ENCODE data around the gene ZNF514. TPM values are rescaled to one million over a fixed set of nuclear protein-coding genes. Genes with fewer than 3 reads are reported as not detected.

Gene ZNF514
- total and polyA plus RNA-seq, 2 of the 8 experiments (the other 6 are each of a cell fraction or from before 2014, with no cell fraction given) = 5.3 to 13.3 TPM

GRCh38 chr2:95174031-95174542 is 14.4 kb upstream of the ZNF514 start:
- Histone ChIP-seq H3K27ac (ENCODE audit: low read depth, low read length) (no peak overlapping the region), H3K79me2 (ENCODE audit: control insufficient read depth in 1 of 2, insufficient read depth in 2 of 2, low read length in 2 of 2) (no peaks in the 10 kb centered on the region), H4K91ac (replicated peaks; ENCODE audit: insufficient read length, low read length) (no peak overlapping the region), H4K20me1 (replicated peaks in 1 of 2; ENCODE audit: control insufficient read depth in 1 of 2, insufficient read depth in 2 of 2, low read length in 2 of 2) (peaks cover 0 to 1% of the 10 kb centered on the region in 2 experiments), H2BK5ac (ENCODE audit: low read depth, low read length) (no peak overlapping the region), H2BK15ac (ENCODE audit: low read length) (no peak overlapping the region), H3K56ac (replicated peaks; ENCODE audit: insufficient read length, low read depth, low read length) (no peak overlapping the region), H3K4ac (replicated peaks; ENCODE audit: insufficient read length, low read depth, low read length) (no peak overlapping the region), H3K79me1 (ENCODE audit: low read depth, low read length) (0 out of 2 replicates have a peak, but pooled peaks cover 2% of the 10 kb centered on the region), H3K4me2 (ENCODE audit: insufficient read depth in 1 of 2, low read depth in 2 of 2, low read length in 2 of 2) (no peak overlapping the region), H3K4me3 (ENCODE audit: extremely low read depth in 1 of 4, insufficient read depth in 2 of 4, low read depth in 3 of 4, low read length in 4 of 4) (no peak overlapping the region), H4K8ac (ENCODE audit: extremely low read depth, insufficient read depth, low read length) (no peak overlapping the region), H3K23ac (ENCODE audit: insufficient read length) (no peak overlapping the region), H3K14ac (ENCODE audit: insufficient read length) (no peak overlapping the region), H3K9me3 (ENCODE audit: insufficient read depth in 2 of 2, low read depth in 1 of 2, low read length in 1 of 2) (peaks cover 22 to 51% of the 10 kb centered on the region in 2 experiments), H2AK5ac (ENCODE audit: low read depth, low read length) (no peak overlapping the region), H2BK20ac (ENCODE audit: low read length) (no peak overlapping the region), H2AFZ (ENCODE audit: low read length) (no peak overlapping the region), H4K5ac (ENCODE audit: insufficient read length, low read depth, low read length) (no peak overlapping the region), H3K27me3 (replicated peaks in 1 of 4; ENCODE audit: control insufficient read depth in 3 of 4, extremely low read depth in 1 of 4, insufficient read depth in 3 of 4, low read length in 3 of 4) (no peaks in the 10 kb centered on the region), H3K4me1 (replicated peaks in 1 of 4; ENCODE audit: control insufficient read depth in 3 of 4, insufficient read depth in 4 of 4, low read length in 3 of 4) (no peaks in the 10 kb centered on the region), H3K23me2 (ENCODE audit: low read depth, low read length) (no peaks in the 10 kb centered on the region), H2BK12ac (ENCODE audit: low read depth, low read length) (no peak overlapping the region), H3K18ac (ENCODE audit: extremely low read depth, low read length) (no peak overlapping the region), H3K9ac (replicated peaks in 1 of 4; ENCODE audit: extremely low read depth in 1 of 4, low read depth in 3 of 4, low read length in 3 of 4) (no peak overlapping the region), H3K36me3 (ENCODE audit: control insufficient read depth in 2 of 4, insufficient read depth in 4 of 4, low read length in 3 of 4) (no peaks in the 10 kb centered on the region; a peak in 1 of 8 replicates), H2BK120ac (replicated peaks; ENCODE audit: low read depth, low read length) (no peak overlapping the region)
- no peak for FAIRE-seq
- ChIA-PET CTCF (ENCODE audit: partially characterized antibody) (no interaction called here), POLR2A (ENCODE audit: partially characterized antibody) (no interaction called here)
- DNase-seq (ENCODE audit: low read depth in 1 of 2, low spot score in 2 of 2) = no peak
- TF ChIP-seq SP2 (IDR thresholded peaks at IDR 0.05; ENCODE audit: low read length) = no peak
- TF ChIP-seq RFX5 (IDR thresholded peaks at IDR 0.05; ENCODE audit: borderline replicate concordance, low read depth, low read length) = no peak
- no peak for TF ChIP-seq EGR1 (IDR thresholded peaks at IDR 0.05; ENCODE audit: borderline replicate concordance, low read depth, low read length)
- no peak for TF ChIP-seq RNF2 (IDR thresholded peaks at IDR 0.05; ENCODE audit: borderline replicate concordance, low read depth, low read length, missing control alignments, poor library complexity, severe bottlenecking)
- no peak for TF ChIP-seq BACH1 (IDR thresholded peaks at IDR 0.05; ENCODE audit: low read length)
- TF ChIP-seq GABPA (IDR thresholded peaks at IDR 0.05; ENCODE audit: borderline replicate concordance, insufficient read depth, low read length) = no peak
- no peak for TF ChIP-seq SIRT6 (IDR thresholded peaks at IDR 0.05; ENCODE audit: low read length)
- TF ChIP-seq CTCF (IDR thresholded peaks at IDR 0.05; ENCODE audit: control extremely low read depth in 1 of 3, insufficient read depth in 1 of 3, low read depth in 1 of 3, low read length in 3 of 3) = no peak
- no peak for TF ChIP-seq YY1 (IDR thresholded peaks at IDR 0.05; ENCODE audit: low read depth, low read length)
- TF ChIP-seq FOSL1 (IDR thresholded peaks at IDR 0.05; ENCODE audit: insufficient read depth, low read depth, low read length) = no peak
- WGBS, 2 experiments (ENCODE audit: extremely low coverage in 1 of 2, insufficient coverage in 1 of 2, insufficient read length in 1 of 2, insufficient replicate concordance in 2 of 2, low coverage in 1 of 2, low lambda C conversion rate in 2 of 2, missing lambda C conversion rate in 1 of 2) = 83% methylated on average over 2 of the region's 2 CpGs; no CpG with 5 or more reads in 1 of the 2 experiments

Measured in H1 (cell line).